ENCODE results near the gene ITGBL1.

The ITGBL1 gene

GRCh38 chr13:101544979-101545378, 92.5 kb downstream of the ITGBL1 start:
- Histone ChIP-seq H3K4me2 (ENCODE audit: low read length) (no peak overlapping the region), H3K9me3 (ENCODE audit: low read length) (no peaks in the 10 kb centered on the region), H3K27ac (ENCODE audit: low read depth, low read length, poor library complexity, severe bottlenecking) (no peak overlapping the region), H4K20me1 (ENCODE audit: insufficient read depth, low read length) (no peaks in the 10 kb centered on the region), H3K27me3 (ENCODE audit: insufficient read depth, low read length) (no peaks in the 10 kb centered on the region), H3K36me3 (ENCODE audit: insufficient read depth, low read length) (no peaks in the 10 kb centered on the region), H2AFZ (ENCODE audit: low read length) (no peak overlapping the region), H3K4me1 (ENCODE audit: insufficient read depth, low read length, severe bottlenecking) (no peaks in the 10 kb centered on the region), H3K79me2 (ENCODE audit: insufficient read depth, low read length) (no peaks in the 10 kb centered on the region), H3K9me2 (ENCODE audit: low read depth, low read length) (no peaks in the 10 kb centered on the region; the same call in 1 of the 2 replicates), H3K4me3 (ENCODE audit: low read depth, low read length, poor library complexity, severe bottlenecking) (peak overlapping the region; percentile 12), H3F3A (ENCODE audit: insufficient read depth, low read length) (no peaks in the 10 kb centered on the region), H3K9ac (ENCODE audit: low read length) (no peak overlapping the region)
- no peak for TF ChIP-seq EZH2 (IDR thresholded peaks at IDR 0.05; ENCODE audit: borderline replicate concordance, low read length)
- no peak for TF ChIP-seq CTCF (IDR thresholded peaks at IDR 0.05; ENCODE audit: low read length)

- H3K27ac ChIP-seq (ENCODE audit: low read depth, low read length, poor library complexity, severe bottlenecking): no peak overlapping the region
- no peak overlapping the region for H3K4me2 ChIP-seq (ENCODE audit: low read length)
- no peaks in the 10 kb centered on the region for H3K36me3 ChIP-seq (ENCODE audit: insufficient read depth, low read length)
- no peak overlapping the region for H3K9ac ChIP-seq (ENCODE audit: low read length)
- no peak overlapping the region for H2AFZ ChIP-seq (ENCODE audit: low read length)
- H3K9me3 ChIP-seq (ENCODE audit: low read length): no peaks in the 10 kb centered on the region
- TF ChIP-seq CTCF (IDR thresholded peaks at IDR 0.05; ENCODE audit: low read length): no peak
- TF ChIP-seq EZH2 (IDR thresholded peaks at IDR 0.05; ENCODE audit: borderline replicate concordance, low read length): no peak
- no peaks in the 10 kb centered on the region for H3K79me2 ChIP-seq (ENCODE audit: insufficient read depth, low read length)
- H3K4me3 ChIP-seq (ENCODE audit: low read depth, low read length, poor library complexity, severe bottlenecking): no peak overlapping the region
- no peaks in the 10 kb centered on the region for H4K20me1 ChIP-seq (ENCODE audit: insufficient read depth, low read length)
- no peaks in the 10 kb centered on the region; the same call in 1 of the 2 replicates for H3K9me2 ChIP-seq (ENCODE audit: low read depth, low read length)
- H3F3A ChIP-seq (ENCODE audit: insufficient read depth, low read length): no peaks in the 10 kb centered on the region
- H3K27me3 ChIP-seq (ENCODE audit: insufficient read depth, low read length): no peaks in the 10 kb centered on the region
- no peaks in the 10 kb centered on the region for H3K4me1 ChIP-seq (ENCODE audit: insufficient read depth, low read length, severe bottlenecking)
Observed at GRCh38 chr13:101545521-101545920, 93.0 kb downstream of the ITGBL1 start.

- no peaks in the 10 kb centered on the region for H3K36me3 ChIP-seq (ENCODE audit: insufficient read depth, low read length)
- no peak for TF ChIP-seq EZH2 (IDR thresholded peaks at IDR 0.05; ENCODE audit: borderline replicate concordance, low read length)
- TF ChIP-seq CTCF (IDR thresholded peaks at IDR 0.05; ENCODE audit: low read length): no peak
- no peaks in the 10 kb centered on the region for H3F3A ChIP-seq (ENCODE audit: insufficient read depth, low read length)
- H3K9me3 ChIP-seq (ENCODE audit: low read length): no peaks in the 10 kb centered on the region
- no peak overlapping the region for H3K4me2 ChIP-seq (ENCODE audit: low read length)
- no peaks in the 10 kb centered on the region for H4K20me1 ChIP-seq (ENCODE audit: insufficient read depth, low read length)
- H3K9me2 ChIP-seq (ENCODE audit: low read depth, low read length): no peaks in the 10 kb centered on the region
- H3K79me2 ChIP-seq (ENCODE audit: insufficient read depth, low read length): no peaks in the 10 kb centered on the region
- H2AFZ ChIP-seq (ENCODE audit: low read length): no peak overlapping the region
- no peak overlapping the region for H3K9ac ChIP-seq (ENCODE audit: low read length)
- no peak overlapping the region for H3K4me3 ChIP-seq (ENCODE audit: low read depth, low read length, poor library complexity, severe bottlenecking)
- H3K4me1 ChIP-seq (ENCODE audit: insufficient read depth, low read length, severe bottlenecking): no peaks in the 10 kb centered on the region
- H3K27ac ChIP-seq (ENCODE audit: low read depth, low read length, poor library complexity, severe bottlenecking): no peak overlapping the region
- no peaks in the 10 kb centered on the region for H3K27me3 ChIP-seq (ENCODE audit: insufficient read depth, low read length)
Observed at GRCh38 chr13:101552286-101552685, 99.8 kb downstream of the ITGBL1 start.
